Measurements from ENCODE around the gene MYH14. TPM values are rescaled to one million over a fixed set of nuclear protein-coding genes. Genes with fewer than 3 reads are reported as not detected.

The MYH14 gene
- total and polyA plus RNA-seq, 2 of the 8 experiments (the other 6 are each of a cell fraction or from before 2014, with no cell fraction given) = 17.3 to 28.6 TPM

GRCh38 chr19:50244695-50245094 lies 41.3 kb downstream of the MYH14 start (continued):
- TF ChIP-seq POU5F1 (IDR thresholded peaks at IDR 0.05; ENCODE audit: low read depth, low read length) (no peak), BCL11A (IDR thresholded peaks at IDR 0.05; ENCODE audit: low read depth in 2 of 2, low read length in 2 of 2) (no peak), YY1 (IDR thresholded peaks at IDR 0.05; ENCODE audit: low read depth, low read length) (no peak)
